ENCODE data around the gene PJVK. TPM values are rescaled to one million over a fixed set of nuclear protein-coding genes. Genes with fewer than 3 reads are reported as not detected.
"Not testable (repeated sequence)": the region's sequence is repeated elsewhere in the genome, so short reads cannot be mapped to it uniquely, and the experiment has no call there.

The PJVK gene
- total RNA-seq, 1 experiment from 2014 or later: 4.3 TPM

GRCh38 chr2:178419123-178419522 lies 32.1 kb upstream of the PJVK start:
- intact Hi-C loops (cut with micrococcal nuclease; ENCODE audit: unreplicated experiment): loop anchor here (1.0 to 10.0 kb wide), 4 partner anchors 113 to 514 kb away; no protein-coding TSS in a partner anchor
- Mint-ChIP-seq H3K27ac (ENCODE audit: unreplicated experiment) (no peak overlapping the region), H3K4me3 (ENCODE audit: low read depth, unreplicated experiment) (no peak overlapping the region), H3K4me1 (ENCODE audit: low read depth, unreplicated experiment) (no peaks in the 10 kb centered on the region), H3K9me3 (ENCODE audit: low read depth, unreplicated experiment) (no peaks in the 10 kb centered on the region), H3K27me3 (ENCODE audit: unreplicated experiment) (no peaks in the 10 kb centered on the region), H3K36me3 (ENCODE audit: insufficient read depth, unreplicated experiment) (no peaks in the 10 kb centered on the region)
- DNase-seq: no peak
- CTCF ChIA-PET: interaction anchor here (0.9 to 1.3 kb wide), 3 partner anchors 30 to 307 kb away, joined by 3 read pairs; partner anchors contain the start of gene RBM45
- BruUV-seq (replicated peaks): no TSS peak
- TF ChIP-seq CTCF (IDR thresholded peaks at IDR 0.05; ENCODE audit: unreplicated experiment): no peak

GRCh38 chr2:178420463-178420999 lies 30.6 kb upstream of the PJVK start:
- DNase-seq: no peak

GRCh38 chr2:178422097-178422496 lies 29.1 kb upstream of the PJVK start:
- BruUV-seq (replicated peaks): no TSS peak
- H3K4me1 Mint-ChIP-seq (ENCODE audit: low read depth, unreplicated experiment): no peaks in the 10 kb centered on the region
- no peak overlapping the region for H3K27ac Mint-ChIP-seq (ENCODE audit: unreplicated experiment)
- H3K36me3 Mint-ChIP-seq (ENCODE audit: insufficient read depth, unreplicated experiment): no peaks in the 10 kb centered on the region
- H3K4me3 Mint-ChIP-seq (ENCODE audit: low read depth, unreplicated experiment): no peak overlapping the region
- H3K27me3 Mint-ChIP-seq (ENCODE audit: unreplicated experiment): no peaks in the 10 kb centered on the region
- CTCF ChIA-PET: no interaction called here
- DNase-seq: no peak
- H3K9me3 Mint-ChIP-seq (ENCODE audit: low read depth, unreplicated experiment): no peaks in the 10 kb centered on the region
- TF ChIP-seq CTCF (IDR thresholded peaks at IDR 0.05; ENCODE audit: unreplicated experiment): no peak
- intact Hi-C loops (cut with micrococcal nuclease; ENCODE audit: unreplicated experiment): no loop called here

More at GRCh38 chr2:178420463-178420999, 30.6 kb upstream of the PJVK start:
- CTCF ChIA-PET: no interaction called here
- intact Hi-C loops (cut with micrococcal nuclease; ENCODE audit: unreplicated experiment): no loop called here
- no TSS peak for BruUV-seq (replicated peaks)
- H3K36me3 Mint-ChIP-seq (ENCODE audit: insufficient read depth, unreplicated experiment): no peaks in the 10 kb centered on the region
- no peak overlapping the region for H3K4me3 Mint-ChIP-seq (ENCODE audit: low read depth, unreplicated experiment)
- no peaks in the 10 kb centered on the region for H3K9me3 Mint-ChIP-seq (ENCODE audit: low read depth, unreplicated experiment)
- no peak overlapping the region for H3K27ac Mint-ChIP-seq (ENCODE audit: unreplicated experiment)
- TF ChIP-seq CTCF (IDR thresholded peaks at IDR 0.05; ENCODE audit: unreplicated experiment): no peak
- no peaks in the 10 kb centered on the region for H3K4me1 Mint-ChIP-seq (ENCODE audit: low read depth, unreplicated experiment)
- no peaks in the 10 kb centered on the region for H3K27me3 Mint-ChIP-seq (ENCODE audit: unreplicated experiment)

GRCh38 chr2:178423746-178424145 lies 27.4 kb upstream of the PJVK start:
- CTCF ChIA-PET; H3K36me3 Mint-ChIP-seq (ENCODE audit: insufficient read depth, unreplicated experiment); DNase-seq; H3K4me3 Mint-ChIP-seq (ENCODE audit: low read depth, unreplicated experiment); H3K9me3 Mint-ChIP-seq (ENCODE audit: low read depth, unreplicated experiment); H3K4me1 Mint-ChIP-seq (ENCODE audit: low read depth, unreplicated experiment); intact Hi-C loops (cut with micrococcal nuclease; ENCODE audit: unreplicated experiment); BruUV-seq (replicated peaks); H3K27ac Mint-ChIP-seq (ENCODE audit: unreplicated experiment); H3K27me3 Mint-ChIP-seq (ENCODE audit: unreplicated experiment): not testable (repeated sequence)

GRCh38 chr2:178425255-178425827 lies 25.8 kb upstream of the PJVK start:
- H3K4me3 Mint-ChIP-seq (ENCODE audit: low read depth, unreplicated experiment): no peak overlapping the region
- H3K4me1 Mint-ChIP-seq (ENCODE audit: low read depth, unreplicated experiment): no peaks in the 10 kb centered on the region
- no peaks in the 10 kb centered on the region for H3K9me3 Mint-ChIP-seq (ENCODE audit: low read depth, unreplicated experiment)
- H3K27ac Mint-ChIP-seq (ENCODE audit: unreplicated experiment): no peak overlapping the region
- TF ChIP-seq CTCF (IDR thresholded peaks at IDR 0.05; ENCODE audit: unreplicated experiment): no peak
- DNase-seq: no peak
- CTCF ChIA-PET: interaction anchor here (1.1 kb wide), 1 partner anchor 11 kb away, joined by 3 read pairs; no protein-coding TSS in a partner anchor
- peaks cover 8% of the 10 kb centered on the region for H3K36me3 Mint-ChIP-seq (ENCODE audit: insufficient read depth, unreplicated experiment)
- H3K27me3 Mint-ChIP-seq (ENCODE audit: unreplicated experiment): no peaks in the 10 kb centered on the region
- intact Hi-C loops (cut with micrococcal nuclease; ENCODE audit: unreplicated experiment): no loop called here
- BruUV-seq (replicated peaks): no TSS peak

All from Calu3 (cell line).